NCI-H128 (cell line): ENCODE data around the gene ACSL1.

Source experiments
- DNase-seq: peaks from one replicate; lab custom pipeline; 2025; ENCODE audit not compliant: unreplicated experiment; lab: John Stamatoyannopoulos, UW

Gene ACSL1

GRCh38 chr4:184814686-184815045 is 11.1 kb downstream of the ACSL1 start:
- no peak for DNase-seq

- DNase-seq: no peak
These were observed 13.1 kb downstream of the ACSL1 start for GRCh38 chr4:184812651-184813181.

- no peak for DNase-seq
These were observed 13.6 kb downstream of the ACSL1 start for GRCh38 chr4:184812199-184812542.

GRCh38 chr4:184811526-184812198 is 14.1 kb downstream of the ACSL1 start:
- DNase-seq: no peak

GRCh38 chr4:184810720-184811119 is 15.0 kb downstream of the ACSL1 start:
- DNase-seq: no peak

GRCh38 chr4:184808713-184809050 is 17.1 kb downstream of the ACSL1 start:
- no peak for DNase-seq

GRCh38 chr4:184807797-184808712 is 17.7 kb downstream of the ACSL1 start:
- DNase-seq: peak; percentile 12

GRCh38 chr4:184807256-184807655 is 18.5 kb downstream of the ACSL1 start:
- DNase-seq: no peak

GRCh38 chr4:184806711-184807110 is 19.1 kb downstream of the ACSL1 start:
- DNase-seq: no peak

GRCh38 chr4:184806229-184806550 is 19.6 kb downstream of the ACSL1 start:
- no peak for DNase-seq

- DNase-seq: no peak
These were observed 20.1 kb downstream of the ACSL1 start for GRCh38 chr4:184805462-184806228.

GRCh38 chr4:184804621-184805020 is 21.1 kb downstream of the ACSL1 start:
- no peak for DNase-seq

GRCh38 chr4:184803874-184804273 is 21.9 kb downstream of the ACSL1 start:
- no peak for DNase-seq

GRCh38 chr4:184803133-184803532 is 22.6 kb downstream of the ACSL1 start:
- no peak for DNase-seq

GRCh38 chr4:184802697-184803015 is 23.1 kb downstream of the ACSL1 start:
- no peak for DNase-seq

- DNase-seq: no peak
These were observed 23.7 kb downstream of the ACSL1 start for GRCh38 chr4:184801781-184802696.

GRCh38 chr4:184798504-184798903 is 27.3 kb downstream of the ACSL1 start:
- DNase-seq: no peak

- DNase-seq: no peak
These were observed 28.9 kb downstream of the ACSL1 start for GRCh38 chr4:184796906-184797305.

GRCh38 chr4:184795214-184795844 is 30.4 kb downstream of the ACSL1 start:
- no peak for DNase-seq

GRCh38 chr4:184794470-184794869 is 31.3 kb downstream of the ACSL1 start:
- DNase-seq: no peak
